Adrenal gland (tissue), 5 donors: ENCODE results near the gene RHEBL1.

Source experiments
- POLR2A ChIP-seq, 2 donors: fragments of 450-650 bp; IDR thresholded peaks; one replicate each; pipeline ENCODE4 v1.6.1; 2017; ENCODE audit warnings: antibody characterized with exemption in 2 of 2, mild to moderate bottlenecking in 2 of 2, moderate library complexity in 1 of 2
- TF ChIP-seq, protein P1 (sequence below), 6 experiments: fragments of 450-650 bp in 4 of 6; fragments of 200-600 bp in 2 of 6; sonication (generic) in 1 of 6; IDR thresholded peaks; 1 replicate in 5 of 6; 2 replicates in 1 of 6; pipeline versions ENCODE4 v1.5.1 to v1.8.0; 2016 to 2021; ENCODE audit warnings: antibody characterized with exemption in 6 of 6, mild to moderate bottlenecking in 2 of 6, moderate library complexity in 1 of 6
- donor health status: DM: no; HTN: no; CAD: no.

DNA sequence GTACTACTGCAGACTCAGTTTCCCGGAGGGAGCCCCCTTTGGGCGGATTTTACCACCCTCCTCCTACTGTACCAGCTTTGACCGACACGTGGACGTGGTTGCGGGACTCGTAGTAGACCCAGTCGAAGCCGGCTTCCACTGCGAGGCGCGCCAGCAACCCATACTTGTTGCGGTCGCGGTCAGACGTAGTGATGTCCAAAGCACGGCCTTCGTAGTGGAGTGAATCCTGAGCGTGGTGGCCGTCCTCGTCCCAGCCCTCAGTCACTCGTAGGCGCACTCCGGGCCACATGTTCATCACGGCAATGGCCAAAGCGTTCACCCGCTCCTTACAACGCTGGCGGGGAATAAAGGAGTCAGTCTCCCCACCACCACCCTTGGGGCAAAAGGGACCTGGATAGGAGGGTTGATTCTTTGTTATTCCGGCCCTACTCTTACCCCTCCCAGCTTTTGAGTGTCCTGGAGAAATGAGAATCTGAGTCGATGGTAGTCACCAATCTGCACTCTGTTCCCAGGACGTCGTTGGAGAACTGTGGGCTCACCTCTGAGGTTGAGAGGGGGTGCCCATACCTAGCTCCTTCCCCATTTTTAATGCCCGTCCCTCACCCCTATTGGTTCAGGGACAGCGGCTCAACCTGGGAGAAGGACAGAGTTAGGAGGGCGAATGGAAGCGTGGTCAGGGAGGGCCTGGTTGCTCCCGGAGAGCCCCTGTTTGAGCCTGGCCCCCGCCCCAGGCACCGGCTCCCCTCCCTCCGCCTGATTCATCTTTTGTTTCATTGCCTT is 21.5 kb upstream of the RHEBL1 start:
- TF ChIP-seq POLR2A (IDR thresholded peaks at IDR 0.05): no peak
- TF ChIP-seq, protein P1, sequence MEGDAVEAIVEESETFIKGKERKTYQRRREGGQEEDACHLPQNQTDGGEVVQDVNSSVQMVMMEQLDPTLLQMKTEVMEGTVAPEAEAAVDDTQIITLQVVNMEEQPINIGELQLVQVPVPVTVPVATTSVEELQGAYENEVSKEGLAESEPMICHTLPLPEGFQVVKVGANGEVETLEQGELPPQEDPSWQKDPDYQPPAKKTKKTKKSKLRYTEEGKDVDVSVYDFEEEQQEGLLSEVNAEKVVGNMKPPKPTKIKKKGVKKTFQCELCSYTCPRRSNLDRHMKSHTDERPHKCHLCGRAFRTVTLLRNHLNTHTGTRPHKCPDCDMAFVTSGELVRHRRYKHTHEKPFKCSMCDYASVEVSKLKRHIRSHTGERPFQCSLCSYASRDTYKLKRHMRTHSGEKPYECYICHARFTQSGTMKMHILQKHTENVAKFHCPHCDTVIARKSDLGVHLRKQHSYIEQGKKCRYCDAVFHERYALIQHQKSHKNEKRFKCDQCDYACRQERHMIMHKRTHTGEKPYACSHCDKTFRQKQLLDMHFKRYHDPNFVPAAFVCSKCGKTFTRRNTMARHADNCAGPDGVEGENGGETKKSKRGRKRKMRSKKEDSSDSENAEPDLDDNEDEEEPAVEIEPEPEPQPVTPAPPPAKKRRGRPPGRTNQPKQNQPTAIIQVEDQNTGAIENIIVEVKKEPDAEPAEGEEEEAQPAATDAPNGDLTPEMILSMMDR (IDR thresholded peaks at IDR 0.05): no peak
